DND-41 (cell line): ENCODE data around the gene CFAP65.

ENCODE experiments used
- CTCF ChIP-seq: IDR thresholded peaks from 2 replicates; pipeline ENCODE4 v1.5.1; 2012; ENCODE audit warnings: borderline replicate concordance, low read length, moderate library complexity, mild to moderate bottlenecking; ENCODE audit not compliant: poor library complexity, severe bottlenecking; ENCODE audit errors: extremely low read depth
- EZH2 ChIP-seq: IDR thresholded peaks from 3 replicates; pipeline ENCODE4 v1.6.1; 2012; ENCODE audit warnings: borderline replicate concordance, low read depth, mild to moderate bottlenecking, moderate library complexity, low read length, inconsistent platforms; ENCODE audit not compliant: severe bottlenecking

- TF ChIP-seq CTCF = no peak
- no peak for TF ChIP-seq EZH2
Measured at GRCh38 chr2:219065484-219065883, 24.2 kb upstream of the CFAP65 start.
